ENCODE data around the gene CBX5. TPM values are rescaled to one million over a fixed set of nuclear protein-coding genes. Genes with fewer than 3 reads are reported as not detected.
"Not testable (repeated sequence)": the region's sequence is repeated elsewhere in the genome, so short reads cannot be mapped to it uniquely, and the experiment has no call there.

Gene CBX5
- polyA plus RNA-seq, 1 of the 3 experiments (the other 2 are of a cell fraction): 11.6 TPM

GRCh38 chr12:54282949-54283593 lies 3.1 kb upstream of the CBX5 start:
- Histone ChIP-seq H3K4me2 (peak overlapping the region; percentile 98), H3K4me1 (ENCODE audit: control insufficient read depth in 1 of 2, insufficient read depth in 2 of 2, low read depth in 1 of 2, low read length in 1 of 2) (peaks cover 13 to 28% of the 10 kb centered on the region in 2 experiments; a peak in 3 of 4 replicates), H3K4me3 (ENCODE audit: low read depth in 2 of 2, low read length in 1 of 2) (peak overlapping the region; percentile 80 to 88), H3K36me3 (replicated peaks in 1 of 2; ENCODE audit: control insufficient read depth in 1 of 2, insufficient read depth in 2 of 2, low read length in 1 of 2) (peaks cover 57 to 66% of the 10 kb centered on the region in 2 experiments), H2AFZ (ENCODE audit: low read depth) (no peak overlapping the region), H4K20me1 (ENCODE audit: insufficient read depth) (peaks cover 69% of the 10 kb centered on the region), H3K9me2 (no peaks in the 10 kb centered on the region), H3K79me2 (ENCODE audit: insufficient read depth) (peaks cover 71% of the 10 kb centered on the region), H3K27ac (ENCODE audit: low read depth in 2 of 2, low read length in 1 of 2) (peak overlapping the region in 1 of 2 experiments; percentile 93; a peak in 1 of 4 replicates), H3K9me3 (no peaks in the 10 kb centered on the region), H3K27me3 (ENCODE audit: insufficient read depth) (no peaks in the 10 kb centered on the region), H3K9ac (peak overlapping the region; percentile 98), H3F3A (replicated peaks; ENCODE audit: insufficient read depth) (peaks cover 76% of the 10 kb centered on the region)
- TF ChIP-seq RXRA (IDR thresholded peaks at IDR 0.05; ENCODE audit: borderline replicate concordance, low read depth) (no peak), CHD2 (IDR thresholded peaks at IDR 0.05; ENCODE audit: low read length, partially characterized antibody) (no peak), TCF12 (IDR thresholded peaks at IDR 0.05) (no peak), NRF1 (IDR thresholded peaks at IDR 0.05; ENCODE audit: low read depth, low read length) (no peak), SMC3 (IDR thresholded peaks at IDR 0.05; ENCODE audit: low read depth, low read length) (no peak), FOSL2 (IDR thresholded peaks at IDR 0.05; ENCODE audit: borderline replicate concordance, low read depth) (no peak), YY1 (IDR thresholded peaks at IDR 0.05; ENCODE audit: low read depth) (no peak), CTCF (IDR thresholded peaks at IDR 0.05) (no peak), SIN3A (IDR thresholded peaks at IDR 0.05; ENCODE audit: borderline replicate concordance, low read depth, low read length) (no peak), TAF1 (IDR thresholded peaks at IDR 0.05; ENCODE audit: borderline replicate concordance, low read depth, low read length) (no peak), GABPA (IDR thresholded peaks at IDR 0.05; ENCODE audit: low read depth) (no peak), FOXM1 (IDR thresholded peaks at IDR 0.05; ENCODE audit: low read depth) (no peak), FOXJ3 (CRISPR knock-in tag; IDR thresholded peaks at IDR 0.05) (no peak), RCOR1 (IDR thresholded peaks at IDR 0.05; ENCODE audit: low read length) (no peak), ELF1 (IDR thresholded peaks at IDR 0.05) (no peak), NFIC (IDR thresholded peaks at IDR 0.05; ENCODE audit: borderline replicate concordance) (no peak)
- TF ChIP-seq, protein P1, sequence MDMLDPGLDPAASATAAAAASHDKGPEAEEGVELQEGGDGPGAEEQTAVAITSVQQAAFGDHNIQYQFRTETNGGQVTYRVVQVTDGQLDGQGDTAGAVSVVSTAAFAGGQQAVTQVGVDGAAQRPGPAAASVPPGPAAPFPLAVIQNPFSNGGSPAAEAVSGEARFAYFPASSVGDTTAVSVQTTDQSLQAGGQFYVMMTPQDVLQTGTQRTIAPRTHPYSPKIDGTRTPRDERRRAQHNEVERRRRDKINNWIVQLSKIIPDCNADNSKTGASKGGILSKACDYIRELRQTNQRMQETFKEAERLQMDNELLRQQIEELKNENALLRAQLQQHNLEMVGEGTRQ (IDR thresholded peaks at IDR 0.05; ENCODE audit: borderline replicate concordance, low read depth, low read length): no peak
- TF ChIP-seq, protein P2, sequence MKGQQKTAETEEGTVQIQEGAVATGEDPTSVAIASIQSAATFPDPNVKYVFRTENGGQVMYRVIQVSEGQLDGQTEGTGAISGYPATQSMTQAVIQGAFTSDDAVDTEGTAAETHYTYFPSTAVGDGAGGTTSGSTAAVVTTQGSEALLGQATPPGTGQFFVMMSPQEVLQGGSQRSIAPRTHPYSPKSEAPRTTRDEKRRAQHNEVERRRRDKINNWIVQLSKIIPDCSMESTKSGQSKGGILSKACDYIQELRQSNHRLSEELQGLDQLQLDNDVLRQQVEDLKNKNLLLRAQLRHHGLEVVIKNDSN (IDR thresholded peaks at IDR 0.05; ENCODE audit: borderline replicate concordance, low read depth): no peak
- TF ChIP-seq, protein P3, sequence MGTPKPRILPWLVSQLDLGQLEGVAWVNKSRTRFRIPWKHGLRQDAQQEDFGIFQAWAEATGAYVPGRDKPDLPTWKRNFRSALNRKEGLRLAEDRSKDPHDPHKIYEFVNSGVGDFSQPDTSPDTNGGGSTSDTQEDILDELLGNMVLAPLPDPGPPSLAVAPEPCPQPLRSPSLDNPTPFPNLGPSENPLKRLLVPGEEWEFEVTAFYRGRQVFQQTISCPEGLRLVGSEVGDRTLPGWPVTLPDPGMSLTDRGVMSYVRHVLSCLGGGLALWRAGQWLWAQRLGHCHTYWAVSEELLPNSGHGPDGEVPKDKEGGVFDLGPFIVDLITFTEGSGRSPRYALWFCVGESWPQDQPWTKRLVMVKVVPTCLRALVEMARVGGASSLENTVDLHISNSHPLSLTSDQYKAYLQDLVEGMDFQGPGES (IDR thresholded peaks at IDR 0.05; ENCODE audit: low read depth, low read length): no peak
- TF ChIP-seq, protein P4, sequence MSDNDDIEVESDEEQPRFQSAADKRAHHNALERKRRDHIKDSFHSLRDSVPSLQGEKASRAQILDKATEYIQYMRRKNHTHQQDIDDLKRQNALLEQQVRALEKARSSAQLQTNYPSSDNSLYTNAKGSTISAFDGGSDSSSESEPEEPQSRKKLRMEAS (IDR thresholded peaks at IDR 0.05; ENCODE audit: low read depth): no peak
- ChIA-PET POLR2A (interaction anchor here (1.1 to 1.8 kb wide), 3 partner anchors 42 to 76 kb away, joined by 3 to 6 read pairs (median 4); partner anchors contain the start of gene COPZ1), CTCF (interaction anchor here (0.6 to 5.1 kb wide), 7 partner anchors 12 to 77 kb away, joined by 3 to 33 read pairs (median 4); no protein-coding TSS in a partner anchor)
- DNase-seq: no peak
- WGBS (ENCODE audit: low lambda C conversion rate): 4% methylated on average over 11 of the region's 11 CpGs

DNA sequence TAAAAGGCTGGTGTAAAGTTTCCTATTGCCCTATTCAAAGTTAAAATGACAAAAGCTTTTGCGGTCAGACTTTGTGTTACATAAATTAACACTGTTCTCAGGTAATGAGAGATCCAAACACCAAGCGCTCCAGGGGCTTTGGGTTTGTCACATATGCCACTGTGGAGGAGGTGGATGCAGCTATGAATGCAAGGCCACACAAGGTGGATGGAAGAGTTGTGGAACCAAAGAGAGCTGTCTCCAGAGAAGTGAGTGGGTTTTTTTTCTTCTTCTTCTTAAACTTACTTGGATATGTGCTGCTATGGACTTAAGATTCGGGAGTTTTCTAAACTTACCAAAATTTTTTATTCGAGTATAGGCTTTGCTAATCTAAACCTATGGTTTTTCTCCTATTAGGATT lies 1.8 kb upstream of the CBX5 start:
- POLR2A ChIA-PET: interaction anchor here (1.0 to 3.5 kb wide), 8 partner anchors 10 to 77 kb away, joined by 3 to 36 read pairs (median 10); no protein-coding TSS in a partner anchor
- Histone ChIP-seq H3K27ac (ENCODE audit: low read depth in 2 of 2, low read length in 1 of 2) (peak overlapping the region; percentile 93 to 96), H3F3A (replicated peaks; ENCODE audit: insufficient read depth) (peaks cover 62% of the 10 kb centered on the region), H3K79me2 (ENCODE audit: insufficient read depth) (peaks cover 84% of the 10 kb centered on the region), H3K4me2 (peak overlapping the region; percentile 98), H4K20me1 (ENCODE audit: insufficient read depth) (peaks cover 57% of the 10 kb centered on the region), H3K9ac (peak overlapping the region; percentile 98), H3K4me1 (ENCODE audit: control insufficient read depth in 1 of 2, insufficient read depth in 2 of 2, low read depth in 1 of 2, low read length in 1 of 2) (peaks cover 13 to 32% of the 10 kb centered on the region in 2 experiments; a peak in 3 of 4 replicates), H3K4me3 (ENCODE audit: low read depth in 2 of 2, low read length in 1 of 2) (peak overlapping the region; percentile 80 to 88), H3K36me3 (replicated peaks in 1 of 2; ENCODE audit: control insufficient read depth in 1 of 2, insufficient read depth in 2 of 2, low read length in 1 of 2) (peaks cover 50 to 52% of the 10 kb centered on the region in 2 experiments)
- CTCF ChIA-PET: interaction anchor here (0.7 to 2.9 kb wide), 8 partner anchors 9 to 97 kb away, joined by 3 to 13 read pairs (median 4); partner anchors contain the start of gene COPZ1
- not testable (repeated sequence) for H2AFZ ChIP-seq (ENCODE audit: low read depth); H3K27me3 ChIP-seq (ENCODE audit: insufficient read depth); H3K9me2 ChIP-seq; DNase-seq; H3K9me3 ChIP-seq
- WGBS (ENCODE audit: low lambda C conversion rate): 0% methylated on average over 4 of the region's 4 CpGs

All from SK-N-SH (cell line).